NCI-H524 treated with DMSO at 0.1 percent for 48 hours (cell line): ENCODE data around the gene TEAD1.
"Not testable (repeated sequence)": the region's sequence is repeated elsewhere in the genome, so short reads cannot be mapped to it uniquely, and the experiment has no call there.

Experiments
- DNase-seq: peaks from one replicate; lab custom pipeline; 2025; lab: John Stamatoyannopoulos, UW

Gene TEAD1

DNA sequence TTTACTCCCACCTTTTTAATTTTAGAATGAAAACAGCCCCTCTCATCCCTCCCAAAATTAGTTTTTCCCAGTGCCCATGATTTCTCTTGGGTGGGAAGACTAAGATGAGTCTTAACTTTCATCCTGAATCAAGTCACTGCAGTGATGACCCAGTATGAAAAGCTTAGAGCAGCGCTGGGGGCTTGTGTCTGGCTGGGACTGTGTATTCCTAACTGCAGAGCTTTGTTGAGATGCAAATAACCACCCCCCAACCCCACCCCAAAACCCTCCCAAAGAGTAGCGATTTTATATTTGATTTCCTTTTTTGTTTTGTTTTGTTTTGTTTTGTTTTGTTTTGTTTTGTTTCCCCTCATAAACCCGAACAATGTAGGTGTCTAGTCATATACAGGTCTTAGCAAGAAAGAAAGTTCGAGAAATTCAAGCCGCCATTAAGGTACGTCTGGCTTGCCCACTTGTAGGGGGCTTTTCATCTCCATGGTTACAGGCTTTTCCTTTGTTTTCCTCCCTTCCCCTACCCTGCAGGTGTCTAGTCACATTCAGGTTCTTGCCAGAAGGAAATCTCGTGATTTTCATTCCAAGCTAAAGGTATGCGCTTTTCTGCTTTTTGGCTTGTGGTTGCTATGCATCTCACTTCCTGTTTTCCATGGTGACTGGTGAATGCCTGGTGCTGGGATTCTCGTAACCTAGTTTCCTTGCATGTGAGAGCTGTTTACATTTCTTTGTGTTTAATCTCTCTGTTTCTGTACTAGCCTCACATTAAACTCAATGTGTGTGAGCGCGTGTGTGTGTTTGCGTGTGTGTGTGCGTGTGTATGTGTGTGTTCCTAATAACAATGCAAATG lies 190.3 kb downstream of the TEAD1 start:
- DNase-seq = no peak

DNA sequence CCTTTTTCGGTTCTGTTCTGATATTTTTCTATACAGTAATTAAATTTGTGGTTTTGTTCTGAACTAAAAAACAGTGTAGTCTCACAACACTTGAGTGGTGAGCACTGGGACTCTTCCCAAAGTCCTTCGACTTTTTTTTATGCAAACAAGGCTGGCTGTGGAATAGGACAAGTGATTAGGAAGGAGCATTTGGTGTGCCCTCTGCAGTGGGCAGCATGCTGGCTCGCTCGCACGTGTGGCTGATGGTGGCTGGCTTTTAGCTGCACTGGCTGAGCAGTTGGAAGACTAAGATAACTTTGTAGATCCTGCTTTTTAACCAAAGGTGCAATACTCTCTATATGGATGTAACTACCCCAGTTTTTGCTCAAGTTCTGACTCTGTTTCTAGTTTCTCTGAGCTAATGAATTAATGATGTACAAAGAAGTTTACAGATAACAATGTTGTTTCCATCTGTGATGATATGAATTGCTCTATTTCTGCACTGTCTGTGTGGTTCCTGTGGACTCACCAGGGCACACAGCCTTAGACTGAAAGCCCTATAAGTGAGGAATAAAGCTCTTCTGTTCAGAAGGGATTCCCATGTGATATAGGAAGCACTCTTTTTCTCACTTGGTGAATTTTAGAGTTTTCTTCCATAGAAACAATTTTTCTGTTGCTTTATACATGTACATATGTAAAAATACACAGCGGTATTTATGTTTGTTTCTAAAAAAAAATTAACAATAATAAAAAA lies 191.8 kb downstream of the TEAD1 start:
- no peak for DNase-seq

DNA sequence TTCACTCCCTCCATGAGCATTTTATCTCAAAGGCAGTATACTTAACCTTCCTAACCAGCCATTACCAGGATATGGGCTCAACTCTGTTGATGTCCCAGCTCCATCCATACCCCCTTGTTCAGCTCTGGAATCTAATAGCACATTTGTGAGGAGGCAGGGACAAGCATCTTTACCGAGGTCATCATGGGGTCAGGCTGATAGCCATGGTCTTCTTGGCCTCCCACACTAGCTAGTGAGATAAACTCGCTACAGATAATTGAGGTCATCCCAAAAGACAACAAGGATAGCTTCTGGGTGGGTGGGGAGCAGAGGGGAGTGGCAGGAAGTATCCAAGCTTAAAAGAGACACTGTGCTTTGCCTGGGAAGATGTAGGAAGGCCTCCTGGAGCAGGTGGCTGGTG lies 193.3 kb downstream of the TEAD1 start:
- no peak for DNase-seq

DNA sequence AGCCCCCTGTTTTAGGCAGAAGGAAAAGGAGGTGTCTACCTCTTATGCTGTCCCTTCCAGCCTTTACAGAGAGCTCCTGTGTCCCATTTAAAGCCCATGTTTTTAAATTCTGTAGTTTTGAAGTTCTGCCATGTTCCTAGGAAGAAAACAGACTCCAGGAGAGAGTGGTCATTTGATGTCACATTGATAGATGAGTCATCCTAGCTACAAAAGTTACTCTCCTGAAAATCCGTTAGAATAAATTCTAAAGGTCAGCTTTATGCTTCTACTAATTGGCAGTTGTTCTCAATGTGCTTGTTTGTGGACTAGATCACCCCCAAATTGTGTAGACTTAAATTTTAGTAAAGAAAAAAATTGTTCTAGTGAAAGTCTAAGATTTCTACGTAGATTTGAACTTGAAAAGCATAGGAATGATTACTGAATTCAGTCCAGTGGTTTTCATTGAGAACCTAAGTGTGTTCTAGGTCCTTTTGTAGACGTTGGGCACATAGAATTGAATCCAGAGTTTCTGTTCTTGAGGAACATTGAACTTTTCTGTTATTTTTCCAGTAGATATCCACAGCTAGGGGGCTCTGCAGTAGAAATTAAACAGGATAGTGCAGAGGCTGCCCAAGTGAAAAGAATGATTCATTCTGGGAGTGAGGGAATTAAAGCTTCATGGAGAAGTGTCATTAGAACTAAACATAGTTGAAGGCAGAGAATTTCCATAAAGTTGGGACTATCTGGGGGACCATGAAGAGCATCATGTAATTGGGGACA lies 194.3 kb downstream of the TEAD1 start:
- DNase-seq = no peak

DNA sequence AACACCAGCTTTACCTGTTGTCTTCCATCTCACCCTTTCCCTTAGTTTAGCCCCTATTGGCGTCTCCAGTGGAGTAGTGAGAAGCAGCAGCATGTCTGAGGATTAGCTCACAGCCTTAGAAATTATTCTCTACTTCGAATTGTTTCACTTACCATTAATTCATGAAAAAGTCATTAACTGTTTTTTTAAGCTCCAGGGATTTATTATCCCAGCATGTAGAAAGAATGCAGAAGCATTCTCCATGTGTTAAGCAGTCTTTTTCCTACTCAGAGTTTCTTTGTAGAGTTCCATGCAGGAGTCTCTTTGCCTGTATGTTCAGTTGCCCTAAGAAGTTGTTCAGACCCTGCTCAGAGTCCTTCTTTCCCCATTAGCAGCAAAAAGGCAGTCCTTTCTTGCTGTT lies 197.0 kb downstream of the TEAD1 start:
- DNase-seq = no peak

DNA sequence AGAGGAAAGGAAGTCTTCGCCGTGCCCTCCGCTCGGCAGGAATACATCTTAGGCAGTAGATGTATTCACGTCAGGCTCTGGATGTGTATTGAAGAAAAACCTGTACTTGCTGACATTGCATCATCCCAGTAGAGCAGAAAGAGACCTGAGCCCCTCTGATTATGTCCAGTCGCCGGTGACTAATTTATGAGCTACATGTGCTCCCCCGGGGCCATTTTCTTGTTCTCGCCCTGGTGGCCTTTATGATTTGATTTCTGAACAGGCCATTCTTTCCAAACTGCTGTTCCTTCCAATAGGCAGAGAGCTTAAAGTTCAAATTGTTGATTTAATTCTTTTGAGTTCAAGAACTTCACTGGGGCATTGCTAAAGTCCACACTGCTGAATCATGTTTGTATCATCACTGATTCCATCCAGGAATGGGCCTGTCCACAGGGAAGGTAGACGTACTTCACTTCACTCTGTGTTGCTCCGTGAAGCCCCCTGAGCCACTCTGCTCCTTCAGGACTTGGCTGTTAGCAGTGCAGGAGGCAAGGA lies 197.6 kb downstream of the TEAD1 start:
- no peak for DNase-seq

DNA sequence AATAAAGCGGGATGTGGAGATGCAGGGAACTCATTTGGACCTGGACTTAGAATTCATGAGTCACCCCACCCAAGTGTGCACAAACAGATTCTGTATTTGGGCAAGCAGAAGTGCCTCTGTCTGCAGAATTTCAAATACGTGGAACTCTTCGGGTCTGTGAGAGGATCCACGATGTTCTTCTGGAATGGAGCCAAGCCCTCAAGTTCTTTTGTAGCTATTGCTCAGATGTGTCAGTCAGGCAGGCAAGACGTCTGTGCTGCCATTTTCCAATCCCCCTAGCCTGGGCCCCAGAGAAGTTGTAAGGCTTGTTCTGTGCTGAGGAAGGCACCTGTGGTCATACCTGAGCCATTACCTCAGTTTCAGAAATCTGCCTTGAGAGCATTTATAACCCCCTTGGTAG lies 202.1 kb downstream of the TEAD1 start:
- no peak for DNase-seq

DNA sequence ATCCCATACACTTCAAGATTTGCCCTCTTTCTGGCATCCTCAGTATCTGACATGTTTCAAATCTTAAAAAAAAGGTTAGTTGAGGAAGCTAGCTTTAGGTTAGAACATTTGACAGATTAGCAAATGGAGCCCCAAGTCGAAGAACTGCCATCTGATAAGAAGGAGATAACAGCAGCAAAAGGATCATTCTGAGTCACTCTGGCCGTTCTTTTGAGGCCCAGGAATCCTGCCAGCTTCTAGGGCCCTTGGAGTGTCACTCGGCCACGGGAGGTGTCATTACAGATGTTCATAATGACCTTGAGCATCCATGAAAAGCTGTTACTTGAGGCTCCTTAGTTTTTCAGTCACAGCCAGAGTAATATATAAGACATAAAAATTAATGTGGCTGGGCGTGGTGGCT lies 202.8 kb downstream of the TEAD1 start:
- no peak for DNase-seq

DNA sequence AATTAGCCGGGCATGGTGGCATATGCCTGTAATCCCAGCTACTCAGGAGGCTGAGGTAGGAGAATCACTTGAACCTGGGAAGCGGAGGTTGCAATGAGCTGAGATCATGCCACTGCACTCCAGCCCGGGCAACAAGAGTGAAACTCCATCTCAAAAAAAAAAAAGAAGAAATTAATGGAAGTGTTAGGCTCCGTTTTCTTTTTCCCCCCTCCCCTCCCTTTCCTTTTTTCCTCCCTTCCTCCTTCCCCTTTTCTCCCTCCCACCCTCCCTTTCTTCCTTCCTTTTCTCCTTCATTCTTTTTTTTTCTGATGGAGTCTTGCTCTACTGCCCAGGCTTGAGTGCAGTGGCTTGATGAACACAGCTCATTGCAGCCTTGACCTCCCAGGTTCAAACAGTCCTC lies 203.3 kb downstream of the TEAD1 start:
- DNase-seq = not testable (repeated sequence)

DNA sequence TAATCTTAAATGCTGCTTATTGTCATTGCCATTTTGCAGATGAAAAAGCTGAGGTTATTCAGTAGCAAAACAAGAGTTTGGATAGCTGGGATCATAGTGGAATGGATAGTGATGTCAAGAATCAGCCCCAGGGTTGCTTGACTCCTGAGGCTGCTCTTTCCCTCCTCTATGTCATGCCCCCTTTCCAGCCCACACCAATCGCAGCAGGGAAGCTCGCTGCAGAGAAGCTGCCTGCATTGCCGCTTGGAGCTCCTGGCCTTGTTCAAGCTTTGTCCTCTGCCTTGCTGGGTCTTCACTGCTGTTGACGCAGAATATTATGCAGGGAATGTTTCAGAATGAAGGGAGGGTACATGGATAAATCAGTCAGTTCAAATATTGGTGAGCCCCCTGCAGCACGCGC lies 206.1 kb downstream of the TEAD1 start:
- DNase-seq = no peak

- DNase-seq = no peak
Measured at GRCh38 chr11:12882670-12883069, 208.4 kb downstream of the TEAD1 start.

- DNase-seq = no peak
Measured at GRCh38 chr11:12884751-12885318, 210.6 kb downstream of the TEAD1 start.

DNA sequence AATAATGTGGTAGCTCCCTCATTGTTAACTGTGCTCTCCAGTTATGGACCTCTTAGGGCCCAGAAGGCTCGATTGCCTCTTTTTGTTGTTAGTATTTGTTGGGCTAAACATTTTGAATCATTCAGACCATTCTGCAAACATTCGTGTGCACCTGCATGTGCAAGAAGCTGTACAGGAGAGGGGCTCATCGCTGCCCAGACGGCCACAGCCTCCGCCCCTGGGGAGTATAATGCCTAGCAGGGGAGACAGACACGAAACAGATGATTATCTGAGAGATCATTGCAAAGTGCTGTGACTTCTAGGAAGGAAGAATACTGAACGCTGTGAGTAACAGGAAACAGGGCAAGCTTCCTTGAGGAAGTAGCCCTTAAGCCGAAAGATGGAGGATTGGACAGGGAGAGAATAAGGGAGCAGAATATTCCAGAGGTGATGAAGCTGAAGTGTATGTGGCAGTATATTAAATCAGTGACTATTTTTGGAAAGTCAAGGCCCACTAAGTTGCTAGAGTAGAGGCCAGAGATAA lies 211.6 kb downstream of the TEAD1 start:
- no peak for DNase-seq

- DNase-seq = no peak
Measured at GRCh38 chr11:12886508-12886907, 212.3 kb downstream of the TEAD1 start.

DNA sequence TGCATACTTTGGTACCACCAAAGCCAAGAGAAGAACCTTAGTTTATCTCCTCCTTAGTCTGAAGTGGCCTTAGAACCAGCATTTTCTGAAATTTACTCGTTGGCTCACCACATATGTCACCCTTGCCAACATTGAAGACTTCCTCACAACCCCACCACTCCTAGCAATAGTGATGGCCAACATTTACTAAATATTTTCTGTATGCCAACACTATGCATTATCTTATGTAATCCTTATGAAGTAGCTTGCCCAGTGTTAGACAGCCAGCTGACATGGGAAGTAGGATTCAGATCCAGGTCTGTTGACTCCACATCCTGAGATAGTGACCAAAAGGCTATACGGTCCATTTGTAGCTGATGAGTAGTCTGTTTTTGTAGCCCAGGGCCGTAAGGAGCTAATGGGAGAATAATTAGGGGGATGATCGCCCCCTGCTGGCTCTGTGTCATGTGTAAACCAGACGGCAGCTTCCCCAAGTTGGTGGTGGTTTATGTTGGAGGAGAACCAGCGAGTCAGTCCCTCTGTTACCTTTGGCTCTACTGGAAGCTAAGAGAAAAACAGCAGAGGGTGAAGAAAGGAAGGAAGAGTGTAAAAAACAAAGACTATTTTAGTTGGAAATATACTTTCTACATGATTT lies 214.4 kb downstream of the TEAD1 start:
- DNase-seq = peak; percentile 10

DNA sequence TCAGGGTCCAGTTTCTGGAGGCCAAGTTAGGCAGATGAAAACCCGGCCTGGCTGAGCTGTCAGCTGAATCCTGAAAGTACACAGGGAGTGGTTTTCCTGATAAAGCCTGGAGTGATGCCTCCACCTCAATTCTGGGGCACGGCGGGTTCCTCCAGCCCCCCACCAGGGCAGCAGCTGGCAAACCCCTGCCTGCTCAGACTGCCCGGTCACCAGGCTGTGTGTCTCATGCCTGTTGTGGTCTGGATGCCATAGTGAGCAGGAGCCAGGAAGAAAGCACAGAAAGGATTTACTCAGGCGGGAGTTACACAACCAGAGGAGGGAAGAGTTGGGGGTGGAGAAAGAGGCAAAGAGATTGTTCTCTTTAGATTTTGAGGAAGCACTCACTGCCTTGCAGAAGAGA lies 215.0 kb downstream of the TEAD1 start:
- DNase-seq = no peak

DNA sequence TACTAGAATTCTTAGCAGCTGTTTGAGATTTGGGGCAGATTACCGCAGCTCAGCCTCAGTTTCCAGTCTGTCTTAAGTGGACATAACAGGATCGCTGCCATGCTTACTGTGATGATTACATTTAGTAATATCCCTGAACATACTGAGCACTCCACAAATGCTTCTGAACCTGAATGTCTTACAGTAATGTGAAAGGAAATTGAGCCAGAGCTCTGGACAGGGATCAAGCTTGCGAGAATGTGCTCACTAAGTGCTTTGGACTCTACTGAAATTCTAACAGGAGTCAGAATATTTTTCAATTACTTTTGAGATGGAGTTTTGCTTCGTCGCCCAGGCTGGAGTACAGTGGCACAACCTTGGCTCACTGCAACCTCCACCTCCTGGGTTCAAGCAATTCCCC lies 216.3 kb downstream of the TEAD1 start:
- DNase-seq = no peak

- no peak for DNase-seq
Measured at GRCh38 chr11:12893787-12894672, 219.8 kb downstream of the TEAD1 start.

DNA sequence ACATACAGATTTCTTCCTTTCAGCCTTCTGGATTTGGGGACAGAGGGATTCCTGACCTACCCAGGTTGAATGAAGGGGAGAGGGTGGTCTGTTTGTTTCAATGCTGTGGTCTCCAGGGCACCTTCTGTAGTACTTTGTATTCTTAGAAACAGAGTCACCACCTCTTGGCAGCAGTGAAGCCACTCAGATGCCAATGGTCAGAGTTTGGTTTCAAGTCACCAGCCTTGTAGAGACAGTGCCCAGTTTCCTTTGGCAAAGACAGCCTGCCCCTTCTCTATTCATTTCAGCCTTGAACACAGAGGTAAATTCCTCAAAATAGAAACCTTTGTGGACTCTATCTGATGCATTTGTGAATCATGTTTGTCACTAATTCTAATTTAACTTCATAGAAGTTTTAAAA lies 223.2 kb downstream of the TEAD1 start:
- no peak for DNase-seq

- DNase-seq = no peak
Measured at GRCh38 chr11:12897867-12898266, 223.6 kb downstream of the TEAD1 start.
